Neural crest cell (in vitro differentiated cells): ENCODE data around the gene RNF11. TPM values are rescaled to one million over a fixed set of nuclear protein-coding genes. Genes with fewer than 3 reads are reported as not detected.

ENCODE experiments used
- DNase-seq: peaks from one replicate; pipeline ENCODE4 v3.0.0; 2021; ENCODE audit warnings: low read depth, mixed read lengths, low spot score
- H3K27ac Mint-ChIP-seq: one replicate; pipeline ENCODE4 v1.8.0; 2021; ENCODE audit warnings: mild to moderate bottlenecking, mixed read lengths; ENCODE audit not compliant: unreplicated experiment
- H3K27me3 Mint-ChIP-seq: 2 replicates; pipeline ENCODE4 v1.8.0; 2021; ENCODE audit warnings: low read depth, mild to moderate bottlenecking, mixed read lengths
- H3K36me3 Mint-ChIP-seq: 2 replicates; pipeline ENCODE4 v1.8.0; 2021; ENCODE audit warnings: low read depth, mild to moderate bottlenecking, mixed read lengths
- H3K4me1 Mint-ChIP-seq: 2 replicates; pipeline ENCODE4 v1.8.0; 2021; ENCODE audit warnings: mixed read lengths
- H3K4me3 Mint-ChIP-seq: one replicate; pipeline ENCODE4 v1.8.0; 2021; ENCODE audit warnings: mild to moderate bottlenecking, mixed read lengths
- H3K9me3 Mint-ChIP-seq: 2 replicates; pipeline ENCODE4 v1.8.0; 2021; ENCODE audit warnings: mixed read lengths
- total RNA-seq: library from RNA; stranded (reverse); gene quantifications from 2 replicates; pipeline ENCODE4 v1.2.1, GENCODE V29; 2021
- TF ChIP-seq, protein P1 (sequence below): fragments of 200-600 bp; sonication (generic); conservative IDR thresholded peaks from 2 replicates; pipeline ENCODE4 v1.5.0; 2021; ENCODE audit warnings: antibody characterized with exemption, mild to moderate bottlenecking

Gene RNF11
- total RNA-seq, 1 donor from 2014 or later = 45.2 TPM

- H3K9me3 Mint-ChIP-seq = no peaks in the 10 kb centered on the region
- H3K4me1 Mint-ChIP-seq = peaks cover 29% of the 10 kb centered on the region
- TF ChIP-seq, protein P1, sequence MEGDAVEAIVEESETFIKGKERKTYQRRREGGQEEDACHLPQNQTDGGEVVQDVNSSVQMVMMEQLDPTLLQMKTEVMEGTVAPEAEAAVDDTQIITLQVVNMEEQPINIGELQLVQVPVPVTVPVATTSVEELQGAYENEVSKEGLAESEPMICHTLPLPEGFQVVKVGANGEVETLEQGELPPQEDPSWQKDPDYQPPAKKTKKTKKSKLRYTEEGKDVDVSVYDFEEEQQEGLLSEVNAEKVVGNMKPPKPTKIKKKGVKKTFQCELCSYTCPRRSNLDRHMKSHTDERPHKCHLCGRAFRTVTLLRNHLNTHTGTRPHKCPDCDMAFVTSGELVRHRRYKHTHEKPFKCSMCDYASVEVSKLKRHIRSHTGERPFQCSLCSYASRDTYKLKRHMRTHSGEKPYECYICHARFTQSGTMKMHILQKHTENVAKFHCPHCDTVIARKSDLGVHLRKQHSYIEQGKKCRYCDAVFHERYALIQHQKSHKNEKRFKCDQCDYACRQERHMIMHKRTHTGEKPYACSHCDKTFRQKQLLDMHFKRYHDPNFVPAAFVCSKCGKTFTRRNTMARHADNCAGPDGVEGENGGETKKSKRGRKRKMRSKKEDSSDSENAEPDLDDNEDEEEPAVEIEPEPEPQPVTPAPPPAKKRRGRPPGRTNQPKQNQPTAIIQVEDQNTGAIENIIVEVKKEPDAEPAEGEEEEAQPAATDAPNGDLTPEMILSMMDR = no peak
- H3K4me3 Mint-ChIP-seq = no peak overlapping the region
- no peak overlapping the region for H3K27ac Mint-ChIP-seq
- DNase-seq = no peak
- no peaks in the 10 kb centered on the region for H3K27me3 Mint-ChIP-seq
- H3K36me3 Mint-ChIP-seq = no peaks in the 10 kb centered on the region
These were observed 1.4 kb downstream of the RNF11 start for GRCh38 chr1:51237351-51238033.

GRCh38 chr1:51238034-51238403 is 1.9 kb downstream of the RNF11 start:
- H3K4me1 Mint-ChIP-seq = peaks cover 32% of the 10 kb centered on the region
- DNase-seq = no peak
- H3K4me3 Mint-ChIP-seq = no peak overlapping the region
- no peaks in the 10 kb centered on the region for H3K9me3 Mint-ChIP-seq
- H3K27me3 Mint-ChIP-seq = no peaks in the 10 kb centered on the region
- TF ChIP-seq, protein P1 = no peak
- H3K27ac Mint-ChIP-seq = no peak overlapping the region
- H3K36me3 Mint-ChIP-seq = no peaks in the 10 kb centered on the region

- TF ChIP-seq, protein P1 = no peak
- DNase-seq = no peak
- peaks cover 35% of the 10 kb centered on the region for H3K4me1 Mint-ChIP-seq
- no peaks in the 10 kb centered on the region for H3K27me3 Mint-ChIP-seq
- no peaks in the 10 kb centered on the region for H3K36me3 Mint-ChIP-seq
- peak overlapping the region; percentile 76 for H3K4me3 Mint-ChIP-seq
- H3K9me3 Mint-ChIP-seq = no peaks in the 10 kb centered on the region
- peak overlapping the region; percentile 32 for H3K27ac Mint-ChIP-seq
These were observed 4.0 kb downstream of the RNF11 start for GRCh38 chr1:51240084-51240483.

- Mint-ChIP-seq H3K4me1 (peaks cover 26% of the 10 kb centered on the region), H3K9me3 (no peaks in the 10 kb centered on the region), H3K27me3 (no peaks in the 10 kb centered on the region), H3K4me3 (peak overlapping the region; percentile 18), H3K36me3 (no peaks in the 10 kb centered on the region), H3K27ac (no peak overlapping the region)
- no peak for DNase-seq
- TF ChIP-seq, protein P1 = no peak
These were observed 5.0 kb downstream of the RNF11 start for GRCh38 chr1:51241119-51241518.

- no peak for DNase-seq
- Mint-ChIP-seq H3K36me3 (no peaks in the 10 kb centered on the region), H3K27me3 (no peaks in the 10 kb centered on the region), H3K27ac (no peak overlapping the region), H3K9me3 (no peaks in the 10 kb centered on the region), H3K4me1 (peaks cover 26% of the 10 kb centered on the region), H3K4me3 (no peak overlapping the region)
- TF ChIP-seq, protein P1 = no peak
These were observed 6.5 kb downstream of the RNF11 start for GRCh38 chr1:51242546-51242945.
